Measurements from ENCODE around the gene MPZL1.
A peak's percentile ranks its signal among the peaks of the same experiment; 100 is the strongest.

Gene MPZL1

GRCh38 chr1:167721617-167722151, at the start of gene MPZL1:
TSS of gene MPZL1 (plus strand) at chr1:167721982. CDS start at chr1:167722152, 170 bp downstream.
- DNase-seq (ENCODE audit: low spot score): peak; percentile 97

- DNase-seq (ENCODE audit: low spot score): no peak
These were observed 49.0 kb upstream of the MPZL1 start for GRCh38 chr1:167672831-167673230.

GRCh38 chr1:167673265-167673664, 48.5 kb upstream of the MPZL1 start:
- DNase-seq (ENCODE audit: low spot score): no peak

DNA sequence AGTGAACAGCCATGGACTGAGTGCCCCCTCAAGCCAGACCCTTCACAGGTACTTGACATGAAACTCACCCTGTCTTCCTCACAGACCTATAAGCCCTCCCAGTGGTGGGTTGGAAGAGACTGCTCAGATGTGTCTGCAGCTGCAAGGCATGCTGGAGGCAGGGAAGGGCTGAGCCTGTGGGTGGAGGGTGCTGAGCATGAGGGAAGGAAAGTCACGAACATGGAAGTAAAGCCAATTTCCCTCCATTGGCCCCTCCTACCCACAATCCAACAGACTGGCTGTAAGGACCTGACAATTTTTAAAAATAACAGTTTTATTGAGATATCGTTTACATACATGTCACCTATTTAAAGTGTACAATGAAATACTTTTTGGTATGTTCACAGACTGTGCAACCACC, 47.6 kb upstream of the MPZL1 start:
- no peak for DNase-seq (ENCODE audit: low spot score)

GRCh38 chr1:167675440-167675839, 46.3 kb upstream of the MPZL1 start:
- no peak for DNase-seq (ENCODE audit: low spot score)

GRCh38 chr1:167676205-167676915, 45.4 kb upstream of the MPZL1 start:
- DNase-seq (ENCODE audit: low spot score): no peak

DNA sequence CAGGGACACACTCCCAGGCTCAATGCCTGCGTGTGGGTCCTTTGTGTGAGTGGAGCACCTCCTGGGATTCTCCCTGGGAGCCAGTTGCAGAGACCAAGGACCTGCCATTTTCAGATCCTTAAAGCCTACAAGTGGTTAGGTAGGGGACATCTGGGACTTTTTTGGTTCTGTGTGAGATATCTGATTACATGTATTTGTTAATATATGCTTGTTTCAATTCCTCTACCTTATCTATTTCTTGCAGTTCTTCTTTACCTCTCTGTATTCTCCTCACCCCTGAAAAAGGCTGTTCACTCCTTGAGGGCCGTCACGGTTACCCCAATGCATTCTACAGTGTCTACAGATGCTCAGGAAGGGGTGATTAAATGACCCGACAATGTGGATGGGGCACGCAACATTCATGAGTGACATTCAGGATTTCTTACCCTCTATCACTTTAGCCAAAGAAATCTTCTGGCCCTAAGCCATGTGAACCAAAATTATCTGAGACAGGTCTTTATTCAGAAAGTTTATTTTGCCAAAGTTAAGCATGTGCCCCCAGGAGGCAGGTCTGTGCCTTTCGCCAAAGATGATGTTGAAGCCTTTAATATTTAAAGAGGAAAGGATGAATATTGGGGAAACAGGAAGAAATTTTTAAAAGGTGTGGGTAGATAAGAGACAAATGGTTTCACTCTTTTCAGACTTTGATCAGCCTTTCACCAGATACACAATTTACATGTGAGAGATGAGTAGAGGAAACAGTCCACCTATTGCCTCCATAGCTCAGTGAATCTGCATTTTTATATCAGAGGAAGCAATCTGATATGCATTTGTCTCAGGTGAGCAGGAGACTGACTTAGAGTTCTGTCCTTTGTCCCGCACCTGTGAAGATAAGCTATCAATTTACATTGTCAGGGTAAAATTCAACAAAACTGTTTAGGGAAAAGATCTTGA, 44.6 kb upstream of the MPZL1 start:
- DNase-seq (ENCODE audit: low spot score): no peak

- no peak for DNase-seq (ENCODE audit: low spot score)
These were observed 43.4 kb upstream of the MPZL1 start for GRCh38 chr1:167678422-167678821.

DNA sequence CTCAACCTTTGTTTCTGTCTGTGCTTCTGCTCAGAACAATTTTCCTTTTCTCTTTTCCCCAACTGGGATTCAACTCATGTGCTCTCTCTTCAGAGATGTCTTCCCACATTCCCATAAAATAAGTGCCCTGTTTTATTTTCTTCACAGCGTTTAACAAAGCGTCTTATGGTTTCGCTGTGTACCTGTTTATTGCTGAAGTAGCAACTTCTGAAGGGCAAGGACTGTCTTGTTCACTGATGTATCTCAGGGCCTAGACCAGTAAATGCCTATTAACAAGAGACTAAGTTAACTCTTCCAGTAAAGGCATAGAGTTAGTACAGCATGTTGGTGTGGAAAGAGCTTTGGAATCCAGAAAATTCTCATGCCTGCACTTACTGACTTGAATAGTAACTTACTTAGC, 42.9 kb upstream of the MPZL1 start:
- DNase-seq (ENCODE audit: low spot score): no peak

GRCh38 chr1:167679714-167680113, 42.1 kb upstream of the MPZL1 start:
- DNase-seq (ENCODE audit: low spot score): peak; percentile 45

GRCh38 chr1:167681024-167681423, 40.8 kb upstream of the MPZL1 start:
- DNase-seq (ENCODE audit: low spot score): no peak

GRCh38 chr1:167681451-167682098, 40.2 kb upstream of the MPZL1 start:
- no peak for DNase-seq (ENCODE audit: low spot score)

DNA sequence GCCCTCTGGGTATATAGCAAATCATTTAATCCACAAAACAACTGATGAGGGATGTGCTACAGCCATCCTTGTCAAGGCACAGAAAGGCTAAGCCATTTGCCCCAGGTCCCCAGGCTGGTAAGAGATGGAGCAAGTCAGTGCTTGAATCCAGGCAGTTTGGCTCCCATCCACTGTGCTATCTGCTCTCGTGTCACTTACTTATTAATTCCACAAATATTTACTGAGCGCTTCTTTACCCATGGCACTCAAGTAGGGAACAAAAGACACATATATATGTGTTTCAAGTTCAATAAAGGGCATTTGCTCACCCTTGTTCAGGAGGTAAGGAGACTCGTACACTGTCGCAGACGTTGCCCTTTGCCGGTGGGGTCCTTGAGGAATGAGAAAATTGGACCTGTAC, 38.6 kb upstream of the MPZL1 start:
- DNase-seq (ENCODE audit: low spot score): no peak

GRCh38 chr1:167683641-167684502, 37.9 kb upstream of the MPZL1 start:
- no peak for DNase-seq (ENCODE audit: low spot score)

DNA sequence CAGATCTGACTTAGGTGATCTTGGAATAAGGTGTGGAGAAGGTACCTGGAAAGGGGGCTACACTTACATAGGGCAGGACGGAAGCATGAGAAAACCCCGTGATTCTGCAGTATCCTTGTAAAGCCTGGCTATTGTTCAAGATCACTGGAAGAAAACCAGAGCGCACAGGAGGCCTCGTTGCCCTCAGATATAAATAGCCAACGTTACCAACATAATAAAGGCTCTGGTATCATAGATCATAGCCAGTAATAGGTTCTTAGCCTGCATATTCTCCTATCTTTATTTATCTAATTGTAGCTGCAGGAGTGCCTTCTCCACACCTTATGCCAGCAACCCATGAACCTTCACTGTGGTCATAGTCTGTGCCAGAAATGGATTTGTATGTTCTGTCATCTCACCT, 35.9 kb upstream of the MPZL1 start:
- DNase-seq (ENCODE audit: low spot score): no peak

- DNase-seq (ENCODE audit: low spot score): peak; percentile 89
These were observed 33.8 kb upstream of the MPZL1 start for GRCh38 chr1:167687919-167688519.

GRCh38 chr1:167689567-167689920, 32.2 kb upstream of the MPZL1 start:
- no peak for DNase-seq (ENCODE audit: low spot score)

- DNase-seq (ENCODE audit: low spot score): no peak
These were observed 31.7 kb upstream of the MPZL1 start for GRCh38 chr1:167690053-167690452.

DNA sequence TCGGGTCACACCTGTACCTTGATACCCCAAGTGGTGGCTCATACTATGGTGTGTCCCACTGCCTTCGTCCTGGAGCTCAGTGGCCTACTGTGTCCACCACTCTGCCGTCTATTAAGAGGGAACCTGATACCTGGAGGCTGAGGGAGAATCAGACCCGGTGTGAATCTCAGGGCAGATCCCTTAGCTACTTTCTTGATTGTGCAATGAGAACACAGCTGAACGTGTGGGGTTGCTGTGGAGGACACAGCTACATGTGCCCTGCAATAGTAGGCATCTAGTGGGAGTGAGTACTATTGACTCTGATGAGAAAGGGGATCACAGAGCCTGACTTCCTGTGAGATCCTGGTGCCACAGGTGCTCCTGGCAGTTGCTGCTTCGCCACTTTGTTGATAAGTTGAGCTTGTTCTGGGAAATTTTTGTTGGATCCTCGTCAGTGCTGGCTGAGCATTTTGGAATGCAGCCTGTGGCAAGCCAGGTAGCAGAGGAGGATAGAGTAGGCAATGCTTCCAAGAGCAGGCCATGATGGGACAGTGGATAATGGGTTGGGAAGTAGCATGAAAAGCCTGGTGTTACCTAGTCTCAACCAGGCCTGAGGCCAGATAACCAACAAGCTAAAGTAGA, 28.2 kb upstream of the MPZL1 start:
- no peak for DNase-seq (ENCODE audit: low spot score)

- DNase-seq (ENCODE audit: low spot score): no peak
These were observed 27.1 kb upstream of the MPZL1 start for GRCh38 chr1:167694691-167695090.

DNA sequence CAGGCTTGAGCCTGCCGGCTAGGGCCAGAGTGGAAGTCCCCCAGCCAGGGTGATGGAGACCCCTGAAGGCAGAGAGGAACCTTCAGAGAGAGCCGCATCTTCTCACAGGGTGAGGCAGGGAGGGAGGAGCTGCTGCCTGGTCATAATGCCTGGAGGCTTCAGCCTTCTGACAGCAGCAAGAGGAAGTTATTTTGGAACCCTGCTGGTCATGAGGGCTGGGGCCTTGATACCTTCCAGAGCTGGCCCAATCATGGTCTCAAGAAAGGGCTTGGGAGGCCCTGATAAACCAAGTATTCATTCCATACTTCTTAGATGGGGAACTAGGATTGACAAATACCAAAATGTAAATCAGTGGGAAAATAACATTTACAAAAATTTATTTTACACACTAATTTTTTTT, 26.6 kb upstream of the MPZL1 start:
- DNase-seq (ENCODE audit: low spot score): no peak
